DLD1 (cell line): ENCODE results near the gene DELE1.

ENCODE experiments used
- in situ Hi-C: cut with HindIII; loops from 2 replicates; pipeline ENCODE4 v1.10.0; 2017; ENCODE audit warnings: low sequenced_read_pairs

Gene DELE1

GRCh38 chr5:141923448-141924313 is at the start of gene DELE1:
DELE1 (plus strand) TSS chr5:141923871; CDS start chr5:141923942, 71 bp downstream.
- in situ Hi-C loops = no loop called here

- in situ Hi-C loops = no loop called here
Measured at GRCh38 chr5:141873933-141874261, 49.8 kb upstream of the DELE1 start.

GRCh38 chr5:141874262-141874964 is 49.3 kb upstream of the DELE1 start:
- in situ Hi-C loops = no loop called here

GRCh38 chr5:141875022-141875740 is 48.5 kb upstream of the DELE1 start:
- in situ Hi-C loops = no loop called here

GRCh38 chr5:141875795-141876627 is 47.7 kb upstream of the DELE1 start:
- in situ Hi-C loops = no loop called here

- in situ Hi-C loops = no loop called here
Measured at GRCh38 chr5:141876628-141877355, 46.9 kb upstream of the DELE1 start.

- in situ Hi-C loops = no loop called here
Measured at GRCh38 chr5:141877356-141878185, 46.1 kb upstream of the DELE1 start.

- in situ Hi-C loops = no loop called here
Measured at GRCh38 chr5:141878186-141878710, 45.4 kb upstream of the DELE1 start, which contains the start of gene PCDH1. PCDH1 (minus strand) TSS chr5:141878410; CDS start chr5:141878262, 148 bp downstream.

GRCh38 chr5:141878711-141879425 is 44.8 kb upstream of the DELE1 start:
- in situ Hi-C loops = no loop called here

GRCh38 chr5:141879426-141879759 is 44.3 kb upstream of the DELE1 start:
- in situ Hi-C loops = no loop called here

- in situ Hi-C loops = no loop called here
Measured at GRCh38 chr5:141879941-141880738, 43.5 kb upstream of the DELE1 start.

GRCh38 chr5:141880961-141881801 is 42.5 kb upstream of the DELE1 start:
- in situ Hi-C loops = no loop called here

GRCh38 chr5:141881886-141882285 is 41.8 kb upstream of the DELE1 start:
- in situ Hi-C loops = no loop called here

- in situ Hi-C loops = no loop called here
Measured at GRCh38 chr5:141882594-141883183, 41.0 kb upstream of the DELE1 start.

- in situ Hi-C loops = no loop called here
Measured at GRCh38 chr5:141883184-141883891, 40.3 kb upstream of the DELE1 start.

GRCh38 chr5:141883892-141884318 is 39.8 kb upstream of the DELE1 start:
- in situ Hi-C loops = no loop called here
